Muscle of back (tissue), 11 donors: ENCODE measurements around the gene ARHGEF33. TPM values are rescaled to one million over a fixed set of nuclear protein-coding genes. Genes with fewer than 3 reads are reported as not detected.

Source experiments
- DNase-seq, 3 donors: peaks; one replicate each; pipeline versions ENCODE4 v3.0.0 to v3.0.0-alpha.2; 2013
- polyA plus RNA-seq, 10 donors: library from polyadenylated mRNA; unstranded; fragments of 120-200 nt; gene quantifications; one replicate each; pipeline ENCODE4 v1.2.1, GENCODE V29; 2013; ENCODE audit not compliant: insufficient read length in 10 of 10

The ARHGEF33 gene
- polyA plus RNA-seq, 10 donors: 0.79 to 1.8 (median 1.4) TPM

DNA sequence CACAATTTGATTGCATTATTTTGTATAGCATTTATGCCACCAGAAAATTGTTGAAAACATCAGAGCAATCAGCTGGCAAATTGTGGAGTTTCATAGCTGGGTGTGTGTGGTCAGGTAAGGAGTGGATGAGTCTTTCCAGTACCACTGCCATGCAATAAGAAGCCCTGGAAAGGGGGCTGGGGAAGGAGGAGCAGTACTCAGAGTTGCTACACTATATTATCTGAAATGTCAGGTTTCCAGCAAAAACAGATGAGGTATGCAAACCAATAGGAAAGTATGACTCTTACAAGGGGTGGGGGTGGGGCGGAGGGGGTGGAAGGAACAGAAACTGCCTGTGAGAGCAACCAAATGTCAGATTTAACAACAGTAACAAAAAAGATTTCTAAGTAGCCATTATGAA, 119.0 kb downstream of the ARHGEF33 start:
- no peak for DNase-seq

- no peak for DNase-seq
These were observed 124.2 kb downstream of the ARHGEF33 start for GRCh38 chr2:39013871-39014270.

DNA sequence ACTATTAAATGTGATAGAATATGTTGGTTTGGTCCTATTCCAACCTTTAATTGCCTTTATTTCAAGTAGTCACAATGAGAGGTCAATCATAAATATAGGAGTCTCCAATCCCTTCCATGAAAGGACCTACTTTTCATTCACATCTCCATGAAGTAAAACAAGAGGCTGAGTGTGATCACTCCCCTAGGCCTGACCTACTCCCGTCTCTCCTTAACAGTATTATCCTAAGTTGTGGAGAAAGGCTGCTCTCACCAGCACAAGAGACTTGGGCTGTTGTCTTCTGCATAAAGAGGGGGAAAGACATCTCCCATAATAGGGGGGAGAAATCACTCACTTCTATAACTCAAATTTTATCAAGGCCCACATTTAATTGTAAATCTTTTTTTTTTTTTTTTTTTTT, 125.7 kb downstream of the ARHGEF33 start:
- no peak for DNase-seq

GRCh38 chr2:39017334-39017733, 127.7 kb downstream of the ARHGEF33 start:
- DNase-seq: peak in 2 of 3 donors; percentile 10 to 14

GRCh38 chr2:39018638-39019037, 129.0 kb downstream of the ARHGEF33 start:
- no peak for DNase-seq

GRCh38 chr2:39020383-39020782, 130.7 kb downstream of the ARHGEF33 start:
- DNase-seq: no peak

DNA sequence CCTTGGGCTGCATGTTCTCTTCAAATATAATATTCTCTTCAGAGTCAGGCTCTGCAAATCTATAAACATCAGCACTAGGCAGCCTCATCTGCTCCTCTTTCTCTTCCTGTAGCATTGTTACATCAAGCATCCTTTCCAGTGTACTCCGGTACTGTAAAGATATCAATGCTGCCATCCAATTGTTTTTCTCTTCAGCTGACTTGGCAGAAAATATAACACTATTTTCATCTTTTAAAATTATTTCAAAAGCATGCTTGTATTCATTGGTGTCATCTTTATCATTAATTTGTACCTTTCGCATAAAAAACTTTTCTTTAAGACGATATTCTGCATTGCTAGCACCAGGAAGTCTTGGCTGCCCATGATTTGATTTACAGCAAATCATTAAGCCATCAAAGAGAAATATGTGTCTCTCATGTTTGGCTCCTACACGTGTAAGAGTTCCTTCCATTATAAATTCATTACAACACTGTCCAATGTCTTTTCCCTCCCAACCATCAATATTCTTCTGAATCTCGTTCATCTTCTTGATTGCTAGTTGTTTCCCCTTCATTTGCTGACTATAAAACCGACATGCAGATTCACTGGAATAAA, 133.1 kb downstream of the ARHGEF33 start:
- no peak for DNase-seq

DNA sequence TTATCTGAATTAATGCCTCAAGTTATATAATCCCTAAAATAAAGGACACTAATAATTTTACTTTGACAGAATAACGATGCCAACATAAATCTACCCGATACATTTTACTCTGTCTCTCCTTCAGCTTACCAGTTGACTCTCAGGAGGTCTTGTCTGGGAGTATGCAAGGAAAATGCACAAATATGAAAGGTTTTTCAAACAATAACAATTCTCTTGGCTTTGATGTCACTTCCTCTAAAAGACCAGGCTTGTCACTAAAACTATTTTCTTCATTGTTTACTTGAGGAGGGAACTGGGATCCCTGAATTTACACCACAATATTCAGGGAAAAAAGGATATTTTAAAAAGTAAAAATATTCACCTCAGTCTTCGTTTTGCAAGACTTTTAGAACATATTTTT, 134.0 kb downstream of the ARHGEF33 start:
- DNase-seq: no peak

- DNase-seq: no peak
These were observed 135.2 kb downstream of the ARHGEF33 start for GRCh38 chr2:39024833-39025232.

Other genes starting within 250 kb of the ARHGEF33 start
- gene GALM, start 223.8 kb upstream of the ARHGEF33 start, polyA plus RNA-seq: 10 to 100 TPM in 8 of 10 donors, 1 to 10 TPM in 2; 8.3 to 12.7 (median 11.3) TPM
- 100 to 1,000 TPM; 112 to 170 (median 122) TPM for gene SRSF7, start 138.5 kb upstream of the ARHGEF33 start, polyA plus RNA-seq
- gene GEMIN6, start 111.7 kb upstream of the ARHGEF33 start, polyA plus RNA-seq: 10 to 100 TPM; 11.9 to 15.5 (median 13.2) TPM
- 10 to 100 TPM; 16.5 to 29.5 (median 20.1) TPM for gene DHX57, start 13.9 kb upstream of the ARHGEF33 start, polyA plus RNA-seq
- 10 to 100 TPM; 11.4 to 19.9 (median 13.0) TPM for gene MORN2, start 13.9 kb upstream of the ARHGEF33 start, polyA plus RNA-seq
- 10 to 100 TPM; 23.3 to 44.2 (median 30.3) TPM for gene SOS1, start 231.2 kb downstream of the ARHGEF33 start, polyA plus RNA-seq